ENCODE data around the gene UROD.
A peak's percentile ranks its signal among the peaks of the same experiment; 100 is the strongest.
"Not testable (repeated sequence)": the region's sequence is repeated elsewhere in the genome, so short reads cannot be mapped to it uniquely, and the experiment has no call there.

UROD gene

GRCh38 chr1:44973645-44974044 is 38.4 kb upstream of the UROD start:
- H3K27me3 ChIP-seq (ENCODE audit: insufficient read depth, low read length), result no peaks in the 10 kb centered on the region
- no peak for DNase-seq

GRCh38 chr1:44976252-44976651 is 35.8 kb upstream of the UROD start:
- H3K14ac ChIP-seq (ENCODE audit: low read length), result no peak overlapping the region
- no peak overlapping the region for H2AFZ ChIP-seq (ENCODE audit: insufficient read depth, low read length, poor library complexity)
- H2BK5ac ChIP-seq (ENCODE audit: low read depth, low read length, poor library complexity), result no peak overlapping the region
- no peaks in the 10 kb centered on the region for H3K79me1 ChIP-seq (ENCODE audit: low read length)
- no peak overlapping the region for H4K12ac ChIP-seq (ENCODE audit: low read depth, low read length)
- no peak overlapping the region for H3K23ac ChIP-seq (ENCODE audit: low read length)
- H2BK12ac ChIP-seq (ENCODE audit: low read length), result no peak overlapping the region
- no peak overlapping the region for H3K18ac ChIP-seq (ENCODE audit: low read length)
- WGBS (ENCODE audit: extremely low coverage, insufficient coverage, insufficient read length), result no CpG with 5 or more reads among the region's 2 CpGs
- H3K4me1 ChIP-seq (ENCODE audit: control insufficient read depth in 1 of 2, insufficient read depth in 2 of 2, low read length in 2 of 2), result no peaks in the 10 kb centered on the region
- H3K4ac ChIP-seq (ENCODE audit: low read depth, low read length), result no peak overlapping the region
- no peak overlapping the region for H4K8ac ChIP-seq (ENCODE audit: low read depth, low read length)
- no peak overlapping the region for H2AK5ac ChIP-seq (ENCODE audit: low read length)
- no peak overlapping the region for H4K91ac ChIP-seq (ENCODE audit: low read depth, low read length)
- H3K4me2 ChIP-seq (ENCODE audit: low read length), result no peak overlapping the region
- no peak for DNase-seq
- H2BK120ac ChIP-seq (ENCODE audit: insufficient read depth, low read length, poor library complexity), result no peak overlapping the region
- H3K9me3 ChIP-seq (ENCODE audit: insufficient read depth, low read depth, low read length), result no peaks in the 10 kb centered on the region
- H3K4me3 ChIP-seq (ENCODE audit: low read depth, low read length), result no peak overlapping the region
- H3K27me3 ChIP-seq (ENCODE audit: insufficient read depth, low read length), result no peaks in the 10 kb centered on the region
- H3K27ac ChIP-seq (ENCODE audit: low read depth, low read length), result no peak overlapping the region
- no peaks in the 10 kb centered on the region for H3K79me2 ChIP-seq (ENCODE audit: control insufficient read depth, insufficient read depth, low read length, poor library complexity)
- H3K9ac ChIP-seq (ENCODE audit: low read length), result no peak overlapping the region
- peaks cover 13 to 14% of the 10 kb centered on the region in 2 experiments for H3K36me3 ChIP-seq (ENCODE audit: control insufficient read depth in 1 of 2, insufficient read depth in 2 of 2, low read length in 2 of 2)

More at GRCh38 chr1:44973645-44974044, 38.4 kb upstream of the UROD start:
- H3K4me1 ChIP-seq (ENCODE audit: control insufficient read depth in 1 of 2, insufficient read depth in 2 of 2, low read length in 2 of 2), result no peaks in the 10 kb centered on the region
- no peaks in the 10 kb centered on the region for H3K79me2 ChIP-seq (ENCODE audit: control insufficient read depth, insufficient read depth, low read length, poor library complexity)
- no peak overlapping the region for H3K4ac ChIP-seq (ENCODE audit: low read depth, low read length)
- H3K79me1 ChIP-seq (ENCODE audit: low read length), result no peaks in the 10 kb centered on the region
- no peak overlapping the region for H4K12ac ChIP-seq (ENCODE audit: low read depth, low read length)
- no peak overlapping the region for H3K14ac ChIP-seq (ENCODE audit: low read length)
- WGBS (ENCODE audit: extremely low coverage, insufficient coverage, insufficient read length), result no CpG with 5 or more reads among the region's 1 CpG
- H3K4me3 ChIP-seq (ENCODE audit: low read depth, low read length), result no peak overlapping the region
- peaks cover 9 to 12% of the 10 kb centered on the region in 2 experiments for H3K36me3 ChIP-seq (ENCODE audit: control insufficient read depth in 1 of 2, insufficient read depth in 2 of 2, low read length in 2 of 2)
- no peak overlapping the region for H2AK5ac ChIP-seq (ENCODE audit: low read length)
- H2BK120ac ChIP-seq (ENCODE audit: insufficient read depth, low read length, poor library complexity), result no peak overlapping the region
- no peak overlapping the region for H2AFZ ChIP-seq (ENCODE audit: insufficient read depth, low read length, poor library complexity)
- H3K9ac ChIP-seq (ENCODE audit: low read length), result no peak overlapping the region
- no peak overlapping the region for H2BK12ac ChIP-seq (ENCODE audit: low read length)
- no peaks in the 10 kb centered on the region for H3K9me3 ChIP-seq (ENCODE audit: insufficient read depth, low read depth, low read length)
- no peak overlapping the region for H3K23ac ChIP-seq (ENCODE audit: low read length)
- no peak overlapping the region for H3K4me2 ChIP-seq (ENCODE audit: low read length)
- no peak overlapping the region for H3K18ac ChIP-seq (ENCODE audit: low read length)
- H4K8ac ChIP-seq (ENCODE audit: low read depth, low read length), result no peak overlapping the region
- no peak overlapping the region for H3K27ac ChIP-seq (ENCODE audit: low read depth, low read length)
- no peak overlapping the region for H2BK5ac ChIP-seq (ENCODE audit: low read depth, low read length, poor library complexity)
- H4K91ac ChIP-seq (ENCODE audit: low read depth, low read length), result no peak overlapping the region

- H3K4ac ChIP-seq (ENCODE audit: low read depth, low read length); H3K27me3 ChIP-seq (ENCODE audit: insufficient read depth, low read length); H3K9me3 ChIP-seq (ENCODE audit: insufficient read depth, low read depth, low read length); H4K91ac ChIP-seq (ENCODE audit: low read depth, low read length); H3K18ac ChIP-seq (ENCODE audit: low read length); H3K79me1 ChIP-seq (ENCODE audit: low read length); H3K4me2 ChIP-seq (ENCODE audit: low read length); H3K27ac ChIP-seq (ENCODE audit: low read depth, low read length); H2AK5ac ChIP-seq (ENCODE audit: low read length); H3K4me1 ChIP-seq (ENCODE audit: control insufficient read depth in 1 of 2, insufficient read depth in 2 of 2, low read length in 2 of 2); H3K4me3 ChIP-seq (ENCODE audit: low read depth, low read length); H3K79me2 ChIP-seq (ENCODE audit: control insufficient read depth, insufficient read depth, low read length, poor library complexity); H2BK5ac ChIP-seq (ENCODE audit: low read depth, low read length, poor library complexity); H4K12ac ChIP-seq (ENCODE audit: low read depth, low read length); H2BK12ac ChIP-seq (ENCODE audit: low read length); DNase-seq; H2AFZ ChIP-seq (ENCODE audit: insufficient read depth, low read length, poor library complexity); H3K14ac ChIP-seq (ENCODE audit: low read length); H4K8ac ChIP-seq (ENCODE audit: low read depth, low read length); H3K9ac ChIP-seq (ENCODE audit: low read length); H3K23ac ChIP-seq (ENCODE audit: low read length); H2BK120ac ChIP-seq (ENCODE audit: insufficient read depth, low read length, poor library complexity): not testable (repeated sequence)
- WGBS (ENCODE audit: extremely low coverage, insufficient coverage, insufficient read length), result no CpG with 5 or more reads among the region's 4 CpGs
- H3K36me3 ChIP-seq (ENCODE audit: control insufficient read depth in 1 of 2, insufficient read depth in 2 of 2, low read length in 2 of 2), result peaks cover 11 to 14% of the 10 kb centered on the region in 2 experiments
These were observed 34.7 kb upstream of the UROD start for GRCh38 chr1:44977372-44977771.

- peaks cover 2% of the 10 kb centered on the region for H3K79me1 ChIP-seq (ENCODE audit: low read length)
- no peak overlapping the region for H2BK12ac ChIP-seq (ENCODE audit: low read length)
- peak overlapping the region; percentile 78 for H3K4me2 ChIP-seq (ENCODE audit: low read length)
- H3K4me1 ChIP-seq (ENCODE audit: control insufficient read depth in 1 of 2, insufficient read depth in 2 of 2, low read length in 2 of 2), result peaks cover 5 to 6% of the 10 kb centered on the region in 2 experiments
- H3K9ac ChIP-seq (ENCODE audit: low read length), result peak overlapping the region; percentile 90
- peaks cover 0 to under 1% of the 10 kb centered on the region in 2 experiments for H3K36me3 ChIP-seq (ENCODE audit: control insufficient read depth in 1 of 2, insufficient read depth in 2 of 2, low read length in 2 of 2)
- no peak overlapping the region for H4K91ac ChIP-seq (ENCODE audit: low read depth, low read length)
- peaks cover 1% of the 10 kb centered on the region for H3K9me3 ChIP-seq (ENCODE audit: insufficient read depth, low read depth, low read length)
- H2AFZ ChIP-seq (ENCODE audit: insufficient read depth, low read length, poor library complexity), result peak overlapping the region; percentile 58
- H3K27me3 ChIP-seq (ENCODE audit: insufficient read depth, low read length), result no peaks in the 10 kb centered on the region
- H3K4me3 ChIP-seq (ENCODE audit: low read depth, low read length), result peak overlapping the region; percentile 95
- peak; percentile 64 to 77 for DNase-seq
- no peak overlapping the region for H2BK5ac ChIP-seq (ENCODE audit: low read depth, low read length, poor library complexity)
- no peak overlapping the region for H2BK120ac ChIP-seq (ENCODE audit: insufficient read depth, low read length, poor library complexity)
- peak overlapping the region; percentile 30 for H3K4ac ChIP-seq (ENCODE audit: low read depth, low read length)
- H3K23ac ChIP-seq (ENCODE audit: low read length), result no peak overlapping the region
- WGBS (ENCODE audit: extremely low coverage, insufficient coverage, insufficient read length), result no CpG with 5 or more reads among the region's 19 CpGs
- no peak overlapping the region for H2AK5ac ChIP-seq (ENCODE audit: low read length)
- H3K18ac ChIP-seq (ENCODE audit: low read length), result peak overlapping the region; percentile 24
- H3K27ac ChIP-seq (ENCODE audit: low read depth, low read length), result no peak overlapping the region
- H4K8ac ChIP-seq (ENCODE audit: low read depth, low read length), result peak overlapping the region; percentile 63
- H4K12ac ChIP-seq (ENCODE audit: low read depth, low read length), result peak overlapping the region; percentile 46
- peaks cover 1% of the 10 kb centered on the region for H3K79me2 ChIP-seq (ENCODE audit: control insufficient read depth, insufficient read depth, low read length, poor library complexity)
- H3K14ac ChIP-seq (ENCODE audit: low read length), result peak overlapping the region; percentile 33
These were observed 26.2 kb upstream of the UROD start for GRCh38 chr1:44985747-44986359.
